Keratinocyte (primary cell): ENCODE results near the gene RANBP3.

Experiments used
- CTCF ChIP-seq, 3 experiments: IDR thresholded peaks in 1 of 3; conservative IDR thresholded peaks in 1 of 3; optimal IDR thresholded peaks in 1 of 3; 2 replicates in 2 of 3; 3 replicates in 1 of 3; pipeline versions ENCODE3 to v1.5.1; 2011; ENCODE audit warnings: low read length in 3 of 3, mild to moderate bottlenecking in 3 of 3, moderate library complexity in 2 of 3, control low read depth in 1 of 3, inconsistent platforms in 1 of 3; ENCODE audit not compliant: insufficient read depth in 2 of 3; ENCODE audit errors: extremely low read depth in 1 of 3
- EZH2 ChIP-seq: IDR thresholded peaks from one replicate; pipeline ENCODE4 v1.6.1; 2012; ENCODE audit warnings: inconsistent platforms, mild to moderate bottlenecking, low read length, moderate library complexity

GRCh38 chr19:5957170-5957569, 20.8 kb downstream of the RANBP3 start:
- TF ChIP-seq CTCF (optimal IDR thresholded peaks at IDR 0.05 in 1 of 3, IDR thresholded peaks at IDR 0.05 in 1 of 3, conservative IDR thresholded peaks at IDR 0.05 in 1 of 3; ENCODE audit: extremely low read depth in 1 of 3, insufficient read depth in 2 of 3, low read length in 3 of 3), result no peak
- TF ChIP-seq EZH2, result no peak
